HEK293 (cell line): ENCODE measurements around the gene HOXA10.

ENCODE experiments used
- BCL11A ChIP-seq: fragments of 450-650 bp; formaldehyde crosslinking; IDR thresholded peaks from 2 replicates; pipeline ENCODE4 v1.5.1; 2016; ENCODE audit warnings: low read depth, missing biosample characterization, missing genetic modification characterization
- KLF10 ChIP-seq: fragments of 450-650 bp; IDR thresholded peaks from 2 replicates; pipeline ENCODE4 v1.5.1; 2018; ENCODE audit warnings: missing biosample characterization, mild to moderate bottlenecking, missing genetic modification characterization
- KLF8 ChIP-seq: fragments of 450-650 bp; formaldehyde crosslinking; IDR thresholded peaks from 2 replicates; pipeline ENCODE4 v1.5.1; 2016; ENCODE audit warnings: missing biosample characterization, missing genetic modification characterization
- MZF1 ChIP-seq: fragments of 450-650 bp; formaldehyde crosslinking; IDR thresholded peaks from 2 replicates; pipeline ENCODE4 v1.5.1; 2017; ENCODE audit warnings: missing biosample characterization, missing genetic modification characterization, borderline replicate concordance
- PBX3 ChIP-seq: sonication (generic); formaldehyde crosslinking; IDR thresholded peaks from 2 replicates; pipeline ENCODE4 v1.8.1; 2022; ENCODE audit warnings: mild to moderate bottlenecking, moderate library complexity, missing genetic modification reagents
- TRIM28 ChIP-seq: IDR thresholded peaks from 2 replicates; pipeline ENCODE4 v1.6.1; 2011; ENCODE audit warnings: low read length, control low read depth, borderline replicate concordance
- YY2 ChIP-seq: fragments of 450-650 bp; formaldehyde crosslinking; IDR thresholded peaks from 2 replicates; pipeline ENCODE4 v1.5.1; 2016; ENCODE audit warnings: missing biosample characterization, missing genetic modification characterization
- ZBTB17 ChIP-seq: fragments of 450-650 bp; formaldehyde crosslinking; IDR thresholded peaks from 2 replicates; pipeline ENCODE4 v1.5.1; 2016; ENCODE audit warnings: missing biosample characterization, missing genetic modification characterization
- ZBTB21 ChIP-seq: fragments of 450-650 bp; formaldehyde crosslinking; IDR thresholded peaks from 2 replicates; pipeline ENCODE4 v1.5.1; 2017; ENCODE audit warnings: missing biosample characterization, missing genetic modification characterization
- ZFP69B ChIP-seq: fragments of 450-650 bp; formaldehyde crosslinking; IDR thresholded peaks from 2 replicates; pipeline ENCODE4 v1.5.1; 2016; ENCODE audit warnings: missing biosample characterization, missing genetic modification characterization
- ZIC2 ChIP-seq: fragments of 450-650 bp; formaldehyde crosslinking; IDR thresholded peaks from 2 replicates; pipeline ENCODE4 v1.5.1; 2016; ENCODE audit warnings: missing biosample characterization, missing genetic modification characterization
- ZNF112 ChIP-seq: fragments of 450-650 bp; formaldehyde crosslinking; IDR thresholded peaks from 2 replicates; pipeline ENCODE4 v1.5.0; 2017; ENCODE audit warnings: missing biosample characterization, missing genetic modification characterization
- ZNF121 ChIP-seq: fragments of 450-650 bp; formaldehyde crosslinking; IDR thresholded peaks from 2 replicates; pipeline ENCODE4 v1.5.1; 2016; ENCODE audit warnings: missing biosample characterization, missing genetic modification characterization
- ZNF133 ChIP-seq: fragments of 450-650 bp; formaldehyde crosslinking; IDR thresholded peaks from 2 replicates; pipeline ENCODE4 v1.5.1; 2016; ENCODE audit warnings: missing biosample characterization, missing genetic modification characterization
- ZNF140 ChIP-seq: fragments of 450-650 bp; formaldehyde crosslinking; IDR thresholded peaks from 2 replicates; pipeline ENCODE4 v1.5.1; 2016; ENCODE audit warnings: missing biosample characterization, missing genetic modification characterization
- ZNF169 ChIP-seq: fragments of 450-650 bp; formaldehyde crosslinking; IDR thresholded peaks from 2 replicates; pipeline ENCODE4 v1.5.1; 2016; ENCODE audit warnings: missing biosample characterization, missing genetic modification characterization
- ZNF335 ChIP-seq: fragments of 450-650 bp; formaldehyde crosslinking; conservative IDR thresholded peaks from 2 replicates; pipeline ENCODE4 v1.5.1; 2016; ENCODE audit warnings: missing biosample characterization, missing genetic modification characterization
- ZNF341 ChIP-seq: fragments of 450-650 bp; formaldehyde crosslinking; IDR thresholded peaks from 2 replicates; pipeline ENCODE4; 2016; ENCODE audit warnings: low read depth, missing biosample characterization, missing genetic modification characterization
- ZNF354C ChIP-seq: fragments of 450-650 bp; formaldehyde crosslinking; IDR thresholded peaks from 2 replicates; pipeline ENCODE4 v1.5.1; 2016; ENCODE audit warnings: missing biosample characterization, missing genetic modification characterization, low read depth, borderline replicate concordance
- ZNF530 ChIP-seq: fragments of 450-650 bp; formaldehyde crosslinking; IDR thresholded peaks from 2 replicates; pipeline ENCODE4 v1.5.1; 2016; ENCODE audit warnings: low read depth, missing biosample characterization, missing genetic modification characterization
- ZNF544 ChIP-seq: fragments of 450-650 bp; formaldehyde crosslinking; IDR thresholded peaks from 2 replicates; pipeline ENCODE4 v1.5.0; 2017; ENCODE audit warnings: missing biosample characterization, missing genetic modification characterization
- ZNF571 ChIP-seq: fragments of 450-650 bp; formaldehyde crosslinking; IDR thresholded peaks from 2 replicates; pipeline ENCODE4 v1.5.0; 2017; ENCODE audit warnings: missing biosample characterization, missing genetic modification characterization
- ZNF585B ChIP-seq: fragments of 450-650 bp; formaldehyde crosslinking; IDR thresholded peaks from 2 replicates; pipeline ENCODE4 v1.5.1; 2016; ENCODE audit warnings: missing biosample characterization, missing genetic modification characterization
- ZNF596 ChIP-seq: fragments of 450-650 bp; IDR thresholded peaks from 2 replicates; pipeline ENCODE4 v1.5.0; 2018; ENCODE audit warnings: missing biosample characterization, mild to moderate bottlenecking, missing genetic modification characterization, moderate library complexity
- ZNF610 ChIP-seq: fragments of 450-650 bp; formaldehyde crosslinking; IDR thresholded peaks from 2 replicates; pipeline ENCODE4 v1.5.1; 2016; ENCODE audit warnings: missing biosample characterization, missing genetic modification characterization, borderline replicate concordance
- ZNF664 ChIP-seq: fragments of 450-650 bp; formaldehyde crosslinking; IDR thresholded peaks from 2 replicates; pipeline ENCODE4 v1.5.1; 2016; ENCODE audit warnings: missing biosample characterization, missing genetic modification characterization
- ZNF677 ChIP-seq: fragments of 450-650 bp; IDR thresholded peaks from 2 replicates; pipeline ENCODE4 v1.5.0; 2018; ENCODE audit warnings: missing biosample characterization, mild to moderate bottlenecking, missing genetic modification characterization, moderate library complexity
- ZSCAN18 ChIP-seq: fragments of 450-650 bp; formaldehyde crosslinking; IDR thresholded peaks from 2 replicates; pipeline ENCODE4 v1.5.1; 2016; ENCODE audit warnings: missing biosample characterization, missing genetic modification characterization
- TF ChIP-seq, protein P1 (sequence below): fragments of 450-650 bp; IDR thresholded peaks from 2 replicates; pipeline ENCODE4 v1.5.1; 2018; ENCODE audit warnings: missing biosample characterization, mild to moderate bottlenecking, missing genetic modification characterization
- TF ChIP-seq, protein P2 (sequence below): fragments of 450-650 bp; formaldehyde crosslinking; IDR thresholded peaks from 2 replicates; pipeline ENCODE4 v1.5.1; 2016; ENCODE audit warnings: missing biosample characterization, missing genetic modification characterization
- TF ChIP-seq, protein P3 (sequence below): fragments of 450-650 bp; formaldehyde crosslinking; IDR thresholded peaks from 2 replicates; pipeline ENCODE4; 2016; ENCODE audit warnings: missing biosample characterization, missing genetic modification characterization
- TF ChIP-seq, protein P4 (sequence below): fragments of 450-650 bp; formaldehyde crosslinking; IDR thresholded peaks from 2 replicates; pipeline ENCODE4 v1.5.1; 2016; ENCODE audit warnings: missing biosample characterization, missing genetic modification characterization

HOXA10 gene

DNA sequence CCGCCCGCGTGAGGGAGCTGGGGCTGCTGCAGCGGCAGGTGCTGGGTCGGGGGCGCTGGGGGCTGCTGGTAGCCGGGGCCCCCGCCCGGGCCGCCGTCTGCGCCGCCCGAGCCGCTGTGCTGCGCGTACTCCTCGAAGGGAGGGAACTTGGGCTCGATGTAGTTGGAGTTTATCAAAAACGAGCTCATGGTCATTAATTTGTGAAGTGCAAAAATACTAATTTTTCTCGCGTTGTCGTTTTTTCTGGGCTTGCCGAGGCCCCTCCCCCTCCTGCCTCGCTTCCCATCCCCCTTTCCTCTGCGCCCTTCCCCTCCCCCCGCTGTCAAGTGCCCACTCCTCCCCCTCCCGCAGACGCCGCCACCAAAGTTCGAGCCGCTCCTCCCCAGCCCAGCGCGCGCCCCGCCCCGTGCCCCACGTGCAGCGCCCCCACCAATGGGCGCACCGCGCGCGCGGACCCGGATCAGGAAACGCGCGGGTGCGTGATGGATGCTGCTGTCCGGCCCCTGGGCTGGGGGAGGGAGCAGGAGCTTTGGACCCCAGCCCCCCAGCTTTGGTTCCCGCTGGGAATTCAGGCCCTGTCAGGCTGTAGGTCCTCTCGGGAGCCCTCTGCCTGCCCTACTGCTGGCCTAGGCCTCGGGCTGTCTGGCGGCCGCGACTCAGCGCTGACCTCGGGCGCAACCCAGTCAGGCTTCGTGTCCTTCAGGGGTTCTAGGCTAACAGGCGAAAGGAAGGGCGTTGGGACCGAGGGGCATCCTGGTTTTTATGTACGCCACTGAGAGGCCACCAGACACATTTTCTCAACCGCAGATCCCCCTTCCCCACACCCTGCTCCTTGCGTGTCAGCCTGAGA lies 43.4 kb downstream of the HOXA10 start, which contains the start of gene HOXA4 (continued):
- TF ChIP-seq ZNF133 (tag by site-specific recombination) (no peak), ZNF610 (tag by site-specific recombination) (0 out of 2 replicates have a peak, but pooled peaks have one; percentile 68), ZBTB17 (tag by site-specific recombination) (peak; percentile 85), KLF10 (tag by site-specific recombination) (peak; percentile 56; the same call in 1 of the 2 replicates), ZNF341 (tag by site-specific recombination) (no peak; the same call in none of the 2 replicates), ZNF544 (tag by site-specific recombination) (no peak), MZF1 (tag by site-specific recombination) (peak; percentile 92), ZNF596 (tag by site-specific recombination) (0 out of 2 replicates have a peak, but pooled peaks have one; percentile 6), ZNF571 (tag by site-specific recombination) (no peak), ZSCAN18 (tag by site-specific recombination) (no peak), ZFP69B (tag by site-specific recombination) (no peak), ZNF169 (tag by site-specific recombination) (no peak), ZNF112 (tag by site-specific recombination) (no peak), ZNF585B (tag by site-specific recombination) (no peak), ZNF335 (tag by site-specific recombination) (peak; percentile 77), TRIM28 (no peak), ZNF664 (tag by site-specific recombination) (no peak), ZNF530 (no peak), ZBTB21 (no peak), PBX3 (CRISPR knock-in tag) (0 out of 2 replicates have a peak, but pooled peaks have one; percentile 40), ZNF354C (tag by site-specific recombination) (no peak), BCL11A (tag by site-specific recombination) (peak; percentile 73), ZNF677 (no peak), ZNF121 (no peak), KLF8 (tag by site-specific recombination) (peak; percentile 73; the same call in 1 of the 2 replicates), ZNF140 (tag by site-specific recombination) (no peak), YY2 (tag by site-specific recombination) (no peak), ZIC2 (tag by site-specific recombination) (peak; percentile 27)
- TF ChIP-seq, protein P1, sequence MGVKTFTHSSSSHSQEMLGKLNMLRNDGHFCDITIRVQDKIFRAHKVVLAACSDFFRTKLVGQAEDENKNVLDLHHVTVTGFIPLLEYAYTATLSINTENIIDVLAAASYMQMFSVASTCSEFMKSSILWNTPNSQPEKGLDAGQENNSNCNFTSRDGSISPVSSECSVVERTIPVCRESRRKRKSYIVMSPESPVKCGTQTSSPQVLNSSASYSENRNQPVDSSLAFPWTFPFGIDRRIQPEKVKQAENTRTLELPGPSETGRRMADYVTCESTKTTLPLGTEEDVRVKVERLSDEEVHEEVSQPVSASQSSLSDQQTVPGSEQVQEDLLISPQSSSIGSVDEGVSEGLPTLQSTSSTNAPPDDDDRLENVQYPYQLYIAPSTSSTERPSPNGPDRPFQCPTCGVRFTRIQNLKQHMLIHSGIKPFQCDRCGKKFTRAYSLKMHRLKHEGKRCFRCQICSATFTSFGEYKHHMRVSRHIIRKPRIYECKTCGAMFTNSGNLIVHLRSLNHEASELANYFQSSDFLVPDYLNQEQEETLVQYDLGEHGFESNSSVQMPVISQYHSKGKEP (tag by site-specific recombination) = no peak
- TF ChIP-seq, protein P2, sequence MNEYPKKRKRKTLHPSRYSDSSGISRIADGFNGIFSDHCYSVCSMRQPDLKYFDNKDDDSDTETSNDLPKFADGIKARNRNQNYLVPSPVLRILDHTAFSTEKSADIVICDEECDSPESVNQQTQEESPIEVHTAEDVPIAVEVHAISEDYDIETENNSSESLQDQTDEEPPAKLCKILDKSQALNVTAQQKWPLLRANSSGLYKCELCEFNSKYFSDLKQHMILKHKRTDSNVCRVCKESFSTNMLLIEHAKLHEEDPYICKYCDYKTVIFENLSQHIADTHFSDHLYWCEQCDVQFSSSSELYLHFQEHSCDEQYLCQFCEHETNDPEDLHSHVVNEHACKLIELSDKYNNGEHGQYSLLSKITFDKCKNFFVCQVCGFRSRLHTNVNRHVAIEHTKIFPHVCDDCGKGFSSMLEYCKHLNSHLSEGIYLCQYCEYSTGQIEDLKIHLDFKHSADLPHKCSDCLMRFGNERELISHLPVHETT (tag by site-specific recombination) = no peak
- TF ChIP-seq, protein P3, sequence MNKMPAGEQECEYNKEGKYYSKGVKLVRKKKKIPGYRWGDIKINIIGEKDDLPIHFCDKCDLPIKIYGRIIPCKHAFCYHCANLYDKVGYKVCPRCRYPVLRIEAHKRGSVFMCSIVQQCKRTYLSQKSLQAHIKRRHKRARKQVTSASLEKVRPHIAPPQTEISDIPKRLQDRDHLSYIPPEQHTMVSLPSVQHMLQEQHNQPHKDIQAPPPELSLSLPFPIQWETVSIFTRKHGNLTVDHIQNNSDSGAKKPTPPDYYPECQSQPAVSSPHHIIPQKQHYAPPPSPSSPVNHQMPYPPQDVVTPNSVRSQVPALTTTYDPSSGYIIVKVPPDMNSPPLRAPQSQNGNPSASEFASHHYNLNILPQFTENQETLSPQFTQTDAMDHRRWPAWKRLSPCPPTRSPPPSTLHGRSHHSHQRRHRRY = no peak
- TF ChIP-seq, protein P4, sequence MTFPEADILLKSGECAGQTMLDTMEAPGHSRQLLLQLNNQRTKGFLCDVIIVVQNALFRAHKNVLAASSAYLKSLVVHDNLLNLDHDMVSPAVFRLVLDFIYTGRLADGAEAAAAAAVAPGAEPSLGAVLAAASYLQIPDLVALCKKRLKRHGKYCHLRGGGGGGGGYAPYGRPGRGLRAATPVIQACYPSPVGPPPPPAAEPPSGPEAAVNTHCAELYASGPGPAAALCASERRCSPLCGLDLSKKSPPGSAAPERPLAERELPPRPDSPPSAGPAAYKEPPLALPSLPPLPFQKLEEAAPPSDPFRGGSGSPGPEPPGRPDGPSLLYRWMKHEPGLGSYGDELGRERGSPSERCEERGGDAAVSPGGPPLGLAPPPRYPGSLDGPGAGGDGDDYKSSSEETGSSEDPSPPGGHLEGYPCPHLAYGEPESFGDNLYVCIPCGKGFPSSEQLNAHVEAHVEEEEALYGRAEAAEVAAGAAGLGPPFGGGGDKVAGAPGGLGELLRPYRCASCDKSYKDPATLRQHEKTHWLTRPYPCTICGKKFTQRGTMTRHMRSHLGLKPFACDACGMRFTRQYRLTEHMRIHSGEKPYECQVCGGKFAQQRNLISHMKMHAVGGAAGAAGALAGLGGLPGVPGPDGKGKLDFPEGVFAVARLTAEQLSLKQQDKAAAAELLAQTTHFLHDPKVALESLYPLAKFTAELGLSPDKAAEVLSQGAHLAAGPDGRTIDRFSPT = peak; percentile 58; the same call in 1 of the 2 replicates
